ENCODE results near the gene CHCHD10.
"Not testable (repeated sequence)": the region's sequence is repeated elsewhere in the genome, so short reads cannot be mapped to it uniquely, and the experiment has no call there.

The CHCHD10 gene

GRCh38 chr22:23744485-23744884 lies 23.3 kb downstream of the CHCHD10 start:
- DNase-seq = no peak

- DNase-seq = no peak
Observed at GRCh38 chr22:23744001-23744400, 23.8 kb downstream of the CHCHD10 start.

- no peak for DNase-seq
Observed at GRCh38 chr22:23743303-23743705, 24.5 kb downstream of the CHCHD10 start.

- DNase-seq = no peak
Observed at GRCh38 chr22:23742505-23743264, 25.1 kb downstream of the CHCHD10 start.

DNA sequence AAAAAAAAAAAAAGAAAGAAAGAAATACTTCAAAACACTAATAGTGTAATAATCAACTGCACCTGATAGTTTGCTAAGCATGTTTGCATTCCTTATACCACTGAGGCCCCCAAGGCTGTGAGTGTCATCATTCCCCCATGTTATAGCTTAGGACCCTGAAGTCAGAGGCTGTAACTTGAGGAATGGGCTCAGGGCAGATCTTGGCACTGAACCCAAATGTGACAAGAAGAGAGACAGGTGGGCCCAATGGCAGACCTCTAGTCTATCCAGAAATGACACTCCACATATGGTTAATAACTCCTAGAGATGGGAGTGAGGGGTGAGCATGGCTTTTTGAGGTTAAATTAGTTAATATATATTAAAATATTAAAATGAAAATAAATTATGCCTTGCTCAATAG lies 30.1 kb downstream of the CHCHD10 start:
- DNase-seq = no peak

DNA sequence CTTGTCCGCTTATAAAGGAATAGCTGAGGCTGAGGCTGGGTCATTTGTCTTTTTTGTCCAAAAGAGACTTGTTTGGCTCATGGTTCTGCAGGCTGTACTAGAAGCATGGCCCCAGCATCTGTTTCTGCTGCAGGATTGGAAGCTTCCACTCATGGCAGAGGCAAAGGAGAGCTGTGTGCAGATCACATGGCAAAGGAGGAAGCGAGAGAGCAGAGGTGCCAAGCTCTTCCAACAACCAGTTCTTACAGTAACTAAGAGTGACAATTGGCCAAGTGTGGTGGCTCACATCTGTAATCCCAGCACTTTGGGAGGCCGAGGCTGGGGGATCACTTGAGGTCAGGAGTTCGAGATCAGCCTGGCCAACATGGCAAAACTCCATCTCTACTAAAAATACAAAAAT lies 39.7 kb downstream of the CHCHD10 start:
- DNase-seq = not testable (repeated sequence)

- DNase-seq = no peak
Observed at GRCh38 chr22:23722724-23723123, 45.0 kb downstream of the CHCHD10 start.

DNA sequence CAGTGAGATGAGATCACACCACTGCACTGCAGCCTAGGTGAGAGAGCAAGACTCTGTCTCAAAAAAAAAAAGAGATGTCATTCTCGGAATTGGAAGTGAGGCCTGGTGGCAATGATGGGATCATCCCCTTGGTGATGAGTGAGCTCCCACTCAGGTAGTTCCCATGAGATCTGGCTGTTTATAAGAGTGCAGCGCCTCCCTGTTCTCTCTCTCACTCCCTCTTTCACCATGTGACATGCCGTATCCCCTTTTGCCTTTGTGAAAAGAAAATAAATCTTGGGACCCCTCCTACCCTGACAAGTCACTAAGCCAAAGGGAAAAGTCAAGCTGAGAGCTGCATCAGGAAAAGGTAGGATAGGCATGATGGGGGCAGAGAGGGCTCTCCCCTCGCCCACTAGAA lies 45.6 kb downstream of the CHCHD10 start:
- no peak for DNase-seq

DNA sequence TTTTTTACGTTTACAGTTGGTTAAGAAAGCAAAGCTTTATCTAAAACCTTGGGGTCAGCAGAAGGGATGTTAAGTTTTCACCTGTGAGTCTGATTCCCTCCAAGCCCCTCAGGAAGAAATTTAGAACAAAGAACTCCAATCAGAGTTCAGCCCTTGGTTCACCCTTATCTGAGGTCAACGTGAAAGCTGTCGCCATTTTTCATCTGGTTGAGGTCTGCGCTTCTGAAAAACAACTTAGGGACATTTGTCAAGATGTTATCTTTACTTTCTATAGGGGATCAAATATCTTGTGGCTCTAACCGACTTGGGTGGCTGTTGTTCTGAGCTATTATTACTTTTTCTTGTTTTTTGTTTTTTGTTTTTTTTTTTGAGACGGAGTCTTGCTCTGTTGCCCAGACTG lies 46.9 kb downstream of the CHCHD10 start:
- DNase-seq = no peak

GRCh38 chr22:23718371-23719165 lies 49.2 kb downstream of the CHCHD10 start:
- no peak for DNase-seq

DNA sequence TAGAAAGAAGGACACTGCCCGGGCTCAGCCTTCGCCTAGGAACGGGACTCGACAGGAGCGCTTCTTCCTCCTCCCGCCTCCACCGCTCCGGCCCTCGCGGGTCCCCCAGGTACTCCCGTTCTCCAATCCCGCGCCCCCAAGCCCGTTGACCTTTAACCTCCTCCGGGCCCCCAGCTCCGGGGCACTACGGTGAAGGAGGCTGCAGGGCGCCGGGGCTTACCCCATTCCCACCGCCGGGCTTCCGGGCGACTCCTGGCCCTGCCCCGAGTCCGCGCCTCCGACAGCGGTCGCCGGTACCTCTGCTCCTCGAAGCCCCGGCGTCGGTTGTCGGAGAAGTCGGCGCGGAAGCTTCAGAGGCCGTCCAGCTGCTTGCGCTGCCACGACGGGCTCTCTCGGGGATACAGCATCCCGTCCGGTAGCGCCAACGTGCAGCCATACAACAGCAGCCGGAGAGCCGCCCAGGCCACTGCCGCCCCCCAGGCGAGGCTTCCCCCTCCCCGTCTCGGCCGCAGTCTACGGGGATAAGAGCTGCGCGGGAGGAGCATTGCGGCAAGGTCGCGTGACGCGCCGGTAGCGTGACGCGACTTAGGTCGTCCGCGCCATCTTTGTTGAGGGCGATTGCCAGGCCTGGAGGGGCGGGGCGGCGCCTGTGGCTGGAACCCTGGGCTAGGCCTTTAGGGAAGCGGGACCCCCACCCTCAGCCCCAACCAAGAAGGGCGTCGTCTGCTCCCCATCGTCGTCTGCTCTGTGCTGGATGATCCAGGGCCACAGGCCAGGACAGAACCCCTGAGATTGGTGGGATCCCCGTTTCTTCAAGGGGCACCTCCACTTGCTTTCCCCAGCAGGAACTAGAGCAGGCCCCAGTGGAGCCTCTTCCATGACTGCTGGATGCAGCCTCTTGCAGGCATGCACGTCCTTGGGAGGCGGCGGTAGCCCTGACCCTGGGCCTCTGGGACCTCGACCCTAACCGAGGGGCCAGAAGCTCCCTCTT lies 50.7 kb downstream of the CHCHD10 start:
- DNase-seq = peak; percentile 56 to 68

Measured in bone marrow (tissue), 2 donors.